Activated B cell treated with CpG ODN at 0.5 μM for 24 hours (primary cell): ENCODE data around the gene LIF. TPM values are rescaled to one million over a fixed set of nuclear protein-coding genes. Genes with fewer than 3 reads are reported as not detected.
A peak's percentile ranks its signal among the peaks of the same experiment; 100 is the strongest.

Source experiments
- ATAC-seq: fragments of 200-7000 bp; cut with Tn5 transposase; one replicate; pipeline ENCODE4 v1.10.0; 2021; ENCODE audit warnings: low read depth, mild to moderate bottlenecking, moderate library complexity
- CTCF ChIA-PET: fragments of 350-600 bp; sonication (Branson Sonifier 250); formaldehyde crosslinking; loops from one replicate; lab custom pipeline; 2021; ENCODE audit warnings: antibody characterized with exemption; lab: Charles Lee
- POLR2A ChIA-PET: fragments of 350-600 bp; sonication (Branson Sonifier 250); formaldehyde crosslinking; loops from one replicate; lab custom pipeline; 2021; ENCODE audit warnings: antibody characterized with exemption; lab: Charles Lee
- DNase-seq: peaks from one replicate; pipeline ENCODE4 v3.0.0; 2022
- H3K27ac Mint-ChIP-seq: one replicate; pipeline ENCODE4 v1.8.0; 2020; ENCODE audit warnings: mixed read lengths
- H3K27me3 Mint-ChIP-seq: one replicate; pipeline ENCODE4 v1.8.0; 2021; ENCODE audit warnings: mixed read lengths
- H3K36me3 Mint-ChIP-seq: one replicate; pipeline ENCODE4 v1.8.0; 2021; ENCODE audit warnings: low read depth, mixed read lengths
- H3K4me1 Mint-ChIP-seq: one replicate; pipeline ENCODE4 v1.8.0; 2021; ENCODE audit warnings: mixed read lengths
- H3K4me3 Mint-ChIP-seq: one replicate; pipeline ENCODE4 v1.8.0; 2020; ENCODE audit warnings: mild to moderate bottlenecking, mixed read lengths
- H3K9me3 Mint-ChIP-seq: one replicate; pipeline ENCODE4 v1.8.0; 2020; ENCODE audit warnings: mixed read lengths
- CTCF ChIP-seq: fragments of 200-600 bp; IDR thresholded peaks from one replicate; pipeline ENCODE4 v1.8.0; 2022; ENCODE audit warnings: antibody characterized with exemption, mild to moderate bottlenecking
- intact Hi-C: fragments of 100-400 bp; cut with micrococcal nuclease; formaldehyde crosslinking; loops from one replicate; pipeline ENCODE4 v1.15.1; 2024
- total RNA-seq: library from RNA; stranded (reverse); gene quantifications from 2 replicates; pipeline ENCODE4 v1.2.3, GENCODE V29; 2022

The LIF gene
- total RNA-seq, 1 donor from 2014 or later: 0.44 TPM

- DNase-seq: no peak
- H3K27ac Mint-ChIP-seq: no peak overlapping the region
- H3K27me3 Mint-ChIP-seq: no peaks in the 10 kb centered on the region
- CTCF ChIA-PET: interaction anchor here (0.7 to 5.5 kb wide), 10 partner anchors 16 to 707 kb away, joined by 3 to 44 read pairs (median 4); partner anchors contain the start of genes CASTOR1 and RNF215
- H3K36me3 Mint-ChIP-seq: peaks cover 5% of the 10 kb centered on the region
- no peak for TF ChIP-seq CTCF
- POLR2A ChIA-PET: interaction anchor here (1.4 to 2.2 kb wide), 2 partner anchors 24 to 93 kb away, joined by 4 to 7 read pairs; partner anchors contain the start of genes CCDC157 and SF3A1
- intact Hi-C loops: loop anchor here (1.0 to 10.0 kb wide), 6 partner anchors 23 to 661 kb away; partner anchors contain the start of genes NF2 and RNF215
- ATAC-seq: no peak
- H3K4me3 Mint-ChIP-seq: no peak overlapping the region
- no peaks in the 10 kb centered on the region for H3K9me3 Mint-ChIP-seq
- H3K4me1 Mint-ChIP-seq: peaks cover 32% of the 10 kb centered on the region
Observed at GRCh38 chr22:30263883-30264282, 17.3 kb upstream of the LIF start.

- Mint-ChIP-seq H3K9me3 (no peaks in the 10 kb centered on the region), H3K4me3 (peak overlapping the region; percentile 59), H3K36me3 (peaks cover 2% of the 10 kb centered on the region), H3K27me3 (no peaks in the 10 kb centered on the region), H3K27ac (peak overlapping the region; percentile 18), H3K4me1 (peaks cover 27% of the 10 kb centered on the region)
- ChIA-PET CTCF (interaction anchor here (0.8 to 5.5 kb wide), 12 partner anchors 16 to 221 kb away, joined by 3 to 44 read pairs (median 4); partner anchors contain the start of genes CASTOR1, RNF215 and SEC14L2), POLR2A (interaction anchor here (1.0 to 2.2 kb wide), 4 partner anchors 17 to 94 kb away, joined by 3 to 7 read pairs (median 5); partner anchors contain the start of genes CASTOR1, CCDC157 and SF3A1)
- ATAC-seq (peak; percentile 13), DNase-seq (peak; percentile 72)
- peak; percentile 97 for TF ChIP-seq CTCF
- intact Hi-C loops: loop anchor here (1.0 to 10.0 kb wide), 6 partner anchors 24 to 662 kb away; partner anchors contain the start of genes NF2 and RNF215
Observed at GRCh38 chr22:30262917-30263741, 16.6 kb upstream of the LIF start.

- DNase-seq (no peak), ATAC-seq (no peak)
- Mint-ChIP-seq H3K9me3 (no peaks in the 10 kb centered on the region), H3K27me3 (peaks cover 2% of the 10 kb centered on the region), H3K4me3 (no peak overlapping the region), H3K36me3 (peaks cover 2% of the 10 kb centered on the region), H3K27ac (no peak overlapping the region), H3K4me1 (peaks cover 19% of the 10 kb centered on the region)
- no peak for TF ChIP-seq CTCF
- ChIA-PET CTCF (interaction anchor here (1.7 to 3.4 kb wide), 2 partner anchors 21 to 26 kb away, joined by 6 to 12 read pairs; no protein-coding TSS in a partner anchor), POLR2A (interaction anchor here (1.4 kb wide), 1 partner anchor 26 kb away, joined by 7 read pairs; no protein-coding TSS in a partner anchor)
- intact Hi-C loops: loop anchor here (2.0 to 10.0 kb wide), 3 partner anchors 153 to 663 kb away; partner anchors contain the start of gene NF2
Observed at GRCh38 chr22:30262112-30262511, 15.6 kb upstream of the LIF start.

GRCh38 chr22:30261134-30261533 lies 14.6 kb upstream of the LIF start:
- ATAC-seq: no peak
- no peak for DNase-seq
- ChIA-PET POLR2A (no interaction called here), CTCF (interaction anchor here (0.6 to 3.4 kb wide), 5 partner anchors 19 to 153 kb away, joined by 3 to 12 read pairs (median 4); partner anchors contain the start of gene RNF215)
- TF ChIP-seq CTCF: no peak
- Mint-ChIP-seq H3K27me3 (peaks cover 6% of the 10 kb centered on the region), H3K36me3 (peaks cover 2% of the 10 kb centered on the region), H3K4me1 (peaks cover 14% of the 10 kb centered on the region), H3K27ac (no peak overlapping the region), H3K4me3 (no peak overlapping the region), H3K9me3 (no peaks in the 10 kb centered on the region)
- intact Hi-C loops: loop anchor here (10.0 kb wide), 2 partner anchors 656 to 664 kb away; partner anchors contain the start of gene NF2
